Skeletal muscle cell (primary cell): Measurements from ENCODE around the gene SNAPC2.
"Not testable (repeated sequence)": the region's sequence is repeated elsewhere in the genome, so short reads cannot be mapped to it uniquely, and the experiment has no call there.

Experiments used
- DNase-seq: peaks from one replicate; pipeline ENCODE4 v3.0.0-alpha.2; 2010; ENCODE audit warnings: low read depth
- H3K4me3 ChIP-seq: 2 replicates; pipeline ENCODE4 v1.5.1; 2011; ENCODE audit warnings: low read depth, mild to moderate bottlenecking, control low read depth, low read length, moderate library complexity

The SNAPC2 gene

GRCh38 chr19:7918062-7918614 lies 2.0 kb upstream of the SNAPC2 start:
- not testable (repeated sequence) for DNase-seq
- H3K4me3 ChIP-seq: peak overlapping the region; percentile 51

- no peak overlapping the region for H3K4me3 ChIP-seq
- no peak for DNase-seq
These were observed 1.3 kb upstream of the SNAPC2 start for GRCh38 chr19:7918615-7919421.

- DNase-seq: peak; percentile 85
- peak overlapping the region; percentile 74 for H3K4me3 ChIP-seq
These were observed 572 bp downstream of the SNAPC2 start for GRCh38 chr19:7920519-7921301.

- H3K4me3 ChIP-seq: peak overlapping the region; percentile 55
- no peak for DNase-seq
These were observed 1.3 kb downstream of the SNAPC2 start for GRCh38 chr19:7921302-7921966.

- H3K4me3 ChIP-seq: peak overlapping the region; percentile 55
These were observed 2.1 kb downstream of the SNAPC2 start for GRCh38 chr19:7921967-7922835.

GRCh38 chr19:7922836-7923195 lies 2.7 kb downstream of the SNAPC2 start:
- DNase-seq: no peak
- H3K4me3 ChIP-seq: no peak overlapping the region

More at GRCh38 chr19:7921967-7922835, 2.1 kb downstream of the SNAPC2 start:
- no peak for DNase-seq

- H3K4me3 ChIP-seq: no peak overlapping the region
- DNase-seq: no peak
These were observed 3.4 kb downstream of the SNAPC2 start for GRCh38 chr19:7923295-7924191.

GRCh38 chr19:7924241-7924640 lies 4.1 kb downstream of the SNAPC2 start:
- H3K4me3 ChIP-seq: no peak overlapping the region

GRCh38 chr19:7924651-7925170 lies 4.6 kb downstream of the SNAPC2 start:
- DNase-seq: no peak
- H3K4me3 ChIP-seq: peak overlapping the region; percentile 48

More at GRCh38 chr19:7924241-7924640, 4.1 kb downstream of the SNAPC2 start:
- no peak for DNase-seq

- no peak for DNase-seq
- peak overlapping the region; percentile 48 for H3K4me3 ChIP-seq
These were observed 5.2 kb downstream of the SNAPC2 start for GRCh38 chr19:7925171-7925851.

- H3K4me3 ChIP-seq: peak within 1 kb of the TSS; percentile 55
- DNase-seq: no peak
These were observed 6.0 kb downstream of the SNAPC2 start, which contains the start of gene CTXN1 for GRCh38 chr19:7926021-7926726. Gene CTXN1, minus strand, starts transcription at chr19:7926135. Its CDS starts 597 bp downstream, at chr19:7925538.

GRCh38 chr19:7926727-7927604 lies 6.8 kb downstream of the SNAPC2 start:
- H3K4me3 ChIP-seq: no peak overlapping the region
- no peak for DNase-seq

GRCh38 chr19:7927605-7928333 lies 7.6 kb downstream of the SNAPC2 start:
- no peak overlapping the region for H3K4me3 ChIP-seq
- DNase-seq: no peak

- no peak for DNase-seq
- no peak overlapping the region for H3K4me3 ChIP-seq
These were observed 8.2 kb downstream of the SNAPC2 start for GRCh38 chr19:7928334-7928706.
